GM23248 (cell line): ENCODE data around the gene WIF1.

Experiments used
- EZH2 ChIP-seq: fragments of 200-600 bp; sonication (generic); IDR thresholded peaks from 2 replicates; pipeline ENCODE4 v1.6.1; 2018; ENCODE audit warnings: antibody characterized with exemption, mild to moderate bottlenecking; ENCODE audit not compliant: insufficient read depth, poor library complexity, severe bottlenecking
- EZH2phosphoT487 ChIP-seq: fragments of 200-600 bp; sonication (generic); IDR thresholded peaks from 2 replicates; pipeline ENCODE4 v1.6.1; 2018; ENCODE audit warnings: antibody characterized with exemption, moderate library complexity, mild to moderate bottlenecking, low read depth; ENCODE audit not compliant: insufficient read depth

- TF ChIP-seq EZH2: no peak
- TF ChIP-seq EZH2phosphoT487: no peak
Observed at GRCh38 chr12:65098364-65098763, 22.7 kb downstream of the WIF1 start.
